HEK293 (cell line): Measurements from ENCODE around the gene MRPS27.

ENCODE experiments used
- ATF2 ChIP-seq: fragments of 450-650 bp; formaldehyde crosslinking; IDR thresholded peaks from 2 replicates; pipeline ENCODE4 v1.5.1; 2016; ENCODE audit warnings: missing biosample characterization, missing genetic modification characterization, low read depth
- FEZF1 ChIP-seq: fragments of 450-650 bp; formaldehyde crosslinking; IDR thresholded peaks from 2 replicates; pipeline ENCODE4 v1.5.1; 2016; ENCODE audit warnings: missing biosample characterization, missing genetic modification characterization
- MZF1 ChIP-seq: fragments of 450-650 bp; formaldehyde crosslinking; IDR thresholded peaks from 2 replicates; pipeline ENCODE4 v1.5.1; 2017; ENCODE audit warnings: missing biosample characterization, missing genetic modification characterization, borderline replicate concordance
- REPIN1 ChIP-seq: fragments of 450-650 bp; formaldehyde crosslinking; IDR thresholded peaks from 2 replicates; pipeline ENCODE4 v1.5.1; 2017; ENCODE audit warnings: missing biosample characterization, missing genetic modification characterization, low read depth
- REST ChIP-seq: fragments of 450-650 bp; formaldehyde crosslinking; IDR thresholded peaks from 2 replicates; pipeline ENCODE4 v1.5.1; 2016; ENCODE audit warnings: missing biosample characterization, missing genetic modification characterization
- SALL2 ChIP-seq: fragments of 450-650 bp; formaldehyde crosslinking; IDR thresholded peaks from 2 replicates; pipeline ENCODE4 v1.5.0; 2017; ENCODE audit warnings: missing biosample characterization, mild to moderate bottlenecking, missing genetic modification characterization, borderline replicate concordance
- SCRT2 ChIP-seq: fragments of 450-650 bp; formaldehyde crosslinking; IDR thresholded peaks from 2 replicates; pipeline ENCODE4 v1.5.1; 2016; ENCODE audit warnings: missing biosample characterization, missing genetic modification characterization
- TCF7L2 ChIP-seq: IDR thresholded peaks from 2 replicates; pipeline ENCODE4 v1.6.1; 2011; ENCODE audit warnings: low read depth, mild to moderate bottlenecking, inconsistent platforms, low read length, moderate library complexity, borderline replicate concordance
- ZBTB17 ChIP-seq: fragments of 450-650 bp; formaldehyde crosslinking; IDR thresholded peaks from 2 replicates; pipeline ENCODE4 v1.5.1; 2016; ENCODE audit warnings: missing biosample characterization, missing genetic modification characterization
- ZBTB49 ChIP-seq: fragments of 450-650 bp; formaldehyde crosslinking; IDR thresholded peaks from 2 replicates; pipeline ENCODE4 v1.5.1; 2016; ENCODE audit warnings: missing biosample characterization, missing genetic modification characterization, low read depth
- ZBTB8A ChIP-seq: fragments of 450-650 bp; formaldehyde crosslinking; IDR thresholded peaks from 2 replicates; pipeline ENCODE4 v1.5.1; 2016; ENCODE audit warnings: missing biosample characterization, missing genetic modification characterization
- ZFP3 ChIP-seq: fragments of 450-650 bp; formaldehyde crosslinking; IDR thresholded peaks from 2 replicates; pipeline ENCODE4 v1.5.1; 2016; ENCODE audit warnings: low read depth, missing biosample characterization, missing genetic modification characterization
- ZNF121 ChIP-seq: fragments of 450-650 bp; formaldehyde crosslinking; IDR thresholded peaks from 2 replicates; pipeline ENCODE4 v1.5.1; 2016; ENCODE audit warnings: missing biosample characterization, missing genetic modification characterization
- ZNF157 ChIP-seq: fragments of 450-650 bp; formaldehyde crosslinking; IDR thresholded peaks from 2 replicates; pipeline ENCODE4 v1.5.1; 2016; ENCODE audit warnings: missing biosample characterization, missing genetic modification characterization
- ZNF214 ChIP-seq: fragments of 450-650 bp; formaldehyde crosslinking; IDR thresholded peaks from 2 replicates; pipeline ENCODE4 v1.5.1; 2017; ENCODE audit warnings: missing biosample characterization, mild to moderate bottlenecking, missing genetic modification characterization, borderline replicate concordance
- ZNF223 ChIP-seq: fragments of 450-650 bp; formaldehyde crosslinking; IDR thresholded peaks from 2 replicates; pipeline ENCODE4 v1.5.1; 2016; ENCODE audit warnings: missing biosample characterization, missing genetic modification characterization
- ZNF23 ChIP-seq: fragments of 450-650 bp; formaldehyde crosslinking; IDR thresholded peaks from 2 replicates; pipeline ENCODE4 v1.5.1; 2016; ENCODE audit warnings: missing biosample characterization, missing genetic modification characterization, borderline replicate concordance
- ZNF239 ChIP-seq: fragments of 450-650 bp; formaldehyde crosslinking; IDR thresholded peaks from 2 replicates; pipeline ENCODE4 v1.5.1; 2016; ENCODE audit warnings: missing biosample characterization, missing genetic modification characterization
- ZNF248 ChIP-seq: fragments of 450-650 bp; formaldehyde crosslinking; IDR thresholded peaks from 2 replicates; pipeline ENCODE4 v1.5.1; 2017; ENCODE audit warnings: missing biosample characterization, missing genetic modification characterization
- ZNF292 ChIP-seq: fragments of 450-650 bp; formaldehyde crosslinking; IDR thresholded peaks from 2 replicates; pipeline ENCODE4 v1.5.1; 2016; ENCODE audit warnings: low read depth, missing biosample characterization, missing genetic modification characterization, borderline replicate concordance
- ZNF354C ChIP-seq: fragments of 450-650 bp; formaldehyde crosslinking; IDR thresholded peaks from 2 replicates; pipeline ENCODE4 v1.5.1; 2016; ENCODE audit warnings: missing biosample characterization, missing genetic modification characterization, low read depth, borderline replicate concordance
- ZNF366 ChIP-seq: fragments of 450-650 bp; formaldehyde crosslinking; conservative IDR thresholded peaks from 2 replicates; pipeline ENCODE4 v1.5.1; 2016; ENCODE audit warnings: missing biosample characterization, missing genetic modification characterization
- ZNF394 ChIP-seq: fragments of 450-650 bp; formaldehyde crosslinking; IDR thresholded peaks from 2 replicates; pipeline ENCODE4 v1.5.1; 2016; ENCODE audit warnings: missing biosample characterization, missing genetic modification characterization, mild to moderate bottlenecking, moderate library complexity, borderline replicate concordance
- ZNF514 ChIP-seq: fragments of 450-650 bp; formaldehyde crosslinking; IDR thresholded peaks from 2 replicates; pipeline ENCODE4 v1.5.1; 2016; ENCODE audit warnings: missing biosample characterization, missing genetic modification characterization
- ZNF580 ChIP-seq: fragments of 450-650 bp; formaldehyde crosslinking; IDR thresholded peaks from 2 replicates; pipeline ENCODE4 v1.5.1; 2016; ENCODE audit warnings: missing biosample characterization, missing genetic modification characterization
- ZNF600 ChIP-seq: fragments of 450-650 bp; formaldehyde crosslinking; IDR thresholded peaks from 2 replicates; pipeline ENCODE4 v1.5.1; 2016; ENCODE audit warnings: missing biosample characterization, missing genetic modification characterization
- ZNF626 ChIP-seq: fragments of 450-650 bp; sonication (Bioruptor Pico); formaldehyde crosslinking; IDR thresholded peaks from 2 replicates; pipeline ENCODE4 v1.5.1; 2018; ENCODE audit warnings: missing biosample characterization, missing genetic modification characterization, inconsistent platforms
- ZNF645 ChIP-seq: fragments of 450-650 bp; formaldehyde crosslinking; IDR thresholded peaks from 2 replicates; pipeline ENCODE4; 2016; ENCODE audit warnings: missing biosample characterization, missing genetic modification characterization
- ZNF658 ChIP-seq: fragments of 450-650 bp; formaldehyde crosslinking; IDR thresholded peaks from 2 replicates; pipeline ENCODE4; 2016; ENCODE audit warnings: missing biosample characterization, missing genetic modification characterization
- ZNF776 ChIP-seq: fragments of 450-650 bp; formaldehyde crosslinking; IDR thresholded peaks from 2 replicates; pipeline ENCODE4 v1.5.0; 2017; ENCODE audit warnings: missing biosample characterization, missing genetic modification characterization, borderline replicate concordance
- ZNF777 ChIP-seq: fragments of 450-650 bp; formaldehyde crosslinking; IDR thresholded peaks from 2 replicates; pipeline ENCODE4 v1.5.1; 2017; ENCODE audit warnings: missing biosample characterization, missing genetic modification characterization, borderline replicate concordance
- ZSCAN30 ChIP-seq: fragments of 450-650 bp; IDR thresholded peaks from 2 replicates; pipeline ENCODE4 v1.5.1; 2018; ENCODE audit warnings: missing biosample characterization, mild to moderate bottlenecking, missing genetic modification characterization, moderate library complexity

MRPS27 gene

GRCh38 chr5:72281764-72282499, 38.1 kb downstream of the MRPS27 start (continued):
- no peak for TF ChIP-seq ZBTB8A
- TF ChIP-seq FEZF1 (tag by site-specific recombination) = peak; percentile 65
- TF ChIP-seq ZNF777 (tag by site-specific recombination) = no peak
- TF ChIP-seq ZNF366 (tag by site-specific recombination) = peak; percentile 83
- no peak for TF ChIP-seq REPIN1 (tag by site-specific recombination)
- TF ChIP-seq ZNF626 (tag by site-specific recombination) = no peak
- no peak for TF ChIP-seq ZNF292 (tag by site-specific recombination)
- 0 out of 2 replicates have a peak, but pooled peaks have one; percentile 33 for TF ChIP-seq ZBTB17 (tag by site-specific recombination)
- no peak for TF ChIP-seq ZNF354C (tag by site-specific recombination)
- TF ChIP-seq REST (tag by site-specific recombination) = no peak
- TF ChIP-seq ZNF214 = no peak
- no peak for TF ChIP-seq ZSCAN30 (tag by site-specific recombination)
- no peak for TF ChIP-seq ZNF600 (tag by site-specific recombination)
- TF ChIP-seq ZNF223 = no peak
- peak; percentile 85 for TF ChIP-seq ATF2 (tag by site-specific recombination)
- TF ChIP-seq ZBTB49 = no peak
- TF ChIP-seq ZNF121 (tag by site-specific recombination) = no peak
- TF ChIP-seq SALL2 (tag by site-specific recombination) = no peak
- TF ChIP-seq ZNF239 = no peak
- TF ChIP-seq ZNF776 = no peak
- TF ChIP-seq ZNF23 (tag by site-specific recombination) = no peak
- peak; percentile 42; the same call in 1 of the 2 replicates for TF ChIP-seq TCF7L2
- peak; percentile 55; the same call in 1 of the 2 replicates for TF ChIP-seq ZNF580
- no peak for TF ChIP-seq MZF1
- TF ChIP-seq ZNF157 (tag by site-specific recombination) = no peak
- no peak for TF ChIP-seq ZNF514 (tag by site-specific recombination)
- no peak for TF ChIP-seq ZFP3 (tag by site-specific recombination)
- TF ChIP-seq ZNF658 (tag by site-specific recombination) = no peak
- TF ChIP-seq ZNF394 (tag by site-specific recombination) = no peak
- TF ChIP-seq ZNF645 (tag by site-specific recombination) = no peak
- TF ChIP-seq ZNF248 (tag by site-specific recombination) = no peak
- TF ChIP-seq SCRT2 (tag by site-specific recombination) = no peak
